HCT116 (cell line): ENCODE results near the gene NUP50. TPM values are rescaled to one million over a fixed set of nuclear protein-coding genes. Genes with fewer than 3 reads are reported as not detected.

ENCODE experiments used
- ATAC-seq: fragments of 200-7000 bp; cut with Tn5 transposase; 2 replicates; pipeline ENCODE4 v1.9.1; 2020; ENCODE audit warnings: mild to moderate bottlenecking, moderate library complexity
- BruUV-seq: library from RNA; stranded (reverse); fragments of 400-500 nt; replicated peaks from 2 replicates; lab custom pipeline; 2021; lab: Mats Ljungman, UMichigan
- CTCF ChIA-PET: fragments of 300-600 bp; sonication (Branson Sonifier 250); formaldehyde crosslinking; loops from one replicate; lab custom pipeline; 2021; ENCODE audit warnings: antibody characterized with exemption; lab: Charles Lee
- POLR2A ChIA-PET: fragments of 300-600, 350-600 bp; sonication (Branson Sonifier 250); formaldehyde crosslinking; loops from one replicate; lab custom pipeline; 2021; ENCODE audit warnings: antibody characterized with exemption; lab: Charles Lee
- RAD21 ChIA-PET, 2 experiments: fragments of 300-600 bp; sonication (Branson Sonifier 250); formaldehyde crosslinking; loops; one replicate each; lab custom pipeline; 2023; ENCODE audit warnings: low total read pairs in 2 of 2; ENCODE audit not compliant: uncharacterized antibody in 2 of 2, unreplicated experiment in 2 of 2, low non-redundant PET in 1 of 2; lab: Charles Lee
- DNase-seq: peaks from one replicate; pipeline ENCODE4 v3.0.0-alpha.2; 2010; ENCODE audit warnings: low read depth, low spot score
- H2AFZ ChIP-seq: fragments of 200-600 bp; shearing (Covaris generic), sonication (generic); 2 replicates; pipeline ENCODE4 v1.6.1; 2017; ENCODE audit warnings: low read depth, mixed run types, mixed read lengths, antibody characterized with exemption, low read length; ENCODE audit not compliant: poor library complexity, severe bottlenecking
- H3K27ac ChIP-seq: 2 replicates; pipeline ENCODE4 v1.5.1; 2012; ENCODE audit warnings: low read depth, low read length
- H3K27me3 ChIP-seq: fragments of 200-600 bp; sonication (generic); 2 replicates; pipeline ENCODE4 v1.6.1; 2016; ENCODE audit warnings: mixed run types, low read length, mixed read lengths; ENCODE audit not compliant: insufficient read depth
- H3K36me3 ChIP-seq, 2 experiments: fragments of 200-500 bp in 1 of 2; fragments of 200-600 bp in 1 of 2; sonication (Bioruptor generic) in 1 of 2; sonication (generic) in 1 of 2; 2 replicates each; pipeline versions ENCODE4 v1.5.1 to v1.6.1; 2014 to 2016; ENCODE audit warnings: low read length in 2 of 2, inconsistent platforms in 1 of 2, mixed read lengths in 1 of 2, mixed run types in 1 of 2; ENCODE audit not compliant: insufficient read depth in 2 of 2, control insufficient read depth in 1 of 2
- H3K4me1 ChIP-seq, 2 experiments: fragments of 200-600 bp in 1 of 2; sonication (generic) in 1 of 2; 2 replicates each; pipeline versions ENCODE4 v1.5.1 to v1.6.1; 2012 to 2017; ENCODE audit warnings: low read length in 2 of 2, inconsistent platforms in 1 of 2, mild to moderate bottlenecking in 1 of 2, mixed read lengths in 1 of 2, mixed run types in 1 of 2, moderate library complexity in 1 of 2; ENCODE audit not compliant: insufficient read depth in 2 of 2, control insufficient read depth in 1 of 2
- H3K4me2 ChIP-seq: fragments of 200-600 bp; sonication (generic); 2 replicates; pipeline ENCODE4 v1.6.1; 2017; ENCODE audit warnings: mixed run types, low read length, mixed read lengths
- H3K4me3 ChIP-seq, 2 experiments: fragments of 200-600 bp in 1 of 2; sonication (generic) in 1 of 2; replicated peaks in 1 of 2; 2 replicates each; pipeline ENCODE4 v1.5.1; 2011 to 2016; ENCODE audit warnings: low read length in 2 of 2, control low read depth in 1 of 2, low read depth in 1 of 2, mild to moderate bottlenecking in 1 of 2, mixed read lengths in 1 of 2, mixed run types in 1 of 2
- H3K79me2 ChIP-seq: fragments of 200-600 bp; sonication (generic); 2 replicates; pipeline ENCODE4 v1.6.1; 2017; ENCODE audit warnings: mild to moderate bottlenecking, mixed run types, low read length, moderate library complexity, mixed read lengths; ENCODE audit not compliant: insufficient read depth
- H3K9ac ChIP-seq: fragments of 200-600 bp; sonication (generic); 2 replicates; pipeline ENCODE4 v1.6.1; 2016; ENCODE audit warnings: low read length, mixed read lengths
- H3K9me2 ChIP-seq: fragments of 200-600 bp; sonication (generic), shearing (Covaris generic); 2 replicates; pipeline ENCODE4 v1.6.1; 2017; ENCODE audit warnings: mixed run types, mild to moderate bottlenecking, moderate library complexity; ENCODE audit not compliant: insufficient read depth
- H3K9me3 ChIP-seq, 2 experiments: fragments of 200-500 bp in 1 of 2; fragments of 200-600 bp in 1 of 2; sonication (Bioruptor generic) in 1 of 2; sonication (generic) in 1 of 2; 2 replicates each; pipeline ENCODE4 v1.6.1; 2014 to 2017; ENCODE audit warnings: low read length in 2 of 2, mixed read lengths in 2 of 2, inconsistent platforms in 1 of 2, low read depth in 1 of 2, mild to moderate bottlenecking in 1 of 2, mixed run types in 1 of 2, moderate library complexity in 1 of 2; ENCODE audit not compliant: control insufficient read depth in 1 of 2, insufficient read depth in 1 of 2
- H4K20me1 ChIP-seq: fragments of 200-600 bp; sonication (generic), shearing (Covaris generic); 2 replicates; pipeline ENCODE4 v1.6.1; 2017; ENCODE audit warnings: mixed run types, mild to moderate bottlenecking, moderate library complexity; ENCODE audit not compliant: insufficient read depth
- EGR1 ChIP-seq: IDR thresholded peaks from 2 replicates; pipeline ENCODE4 v1.6.1; 2012; ENCODE audit warnings: low read depth
- JUND ChIP-seq: IDR thresholded peaks from 2 replicates; pipeline ENCODE4 v1.6.1; 2012
- SIN3A ChIP-seq: IDR thresholded peaks from 2 replicates; pipeline ENCODE4 v1.6.1; 2012; ENCODE audit warnings: low read depth
- SP1 ChIP-seq: IDR thresholded peaks from 2 replicates; pipeline ENCODE4 v1.6.1; 2012; ENCODE audit warnings: low read depth
- SRF ChIP-seq: IDR thresholded peaks from 2 replicates; pipeline ENCODE4 v1.6.1; 2012; ENCODE audit warnings: low read depth
- TCF7L2 ChIP-seq: IDR thresholded peaks from 2 replicates; pipeline ENCODE4 v1.7.0; 2011; ENCODE audit warnings: borderline replicate concordance, inconsistent platforms; ENCODE audit not compliant: insufficient read depth, insufficient read length; ENCODE audit errors: extremely low read depth
- ZFX ChIP-seq: fragments of 450-650 bp; IDR thresholded peaks from 2 replicates; pipeline ENCODE4 v1.6.1; 2017
- intact Hi-C: fragments of 100-400 bp; cut with micrococcal nuclease; formaldehyde crosslinking; loops from 2 replicates; pipeline ENCODE4 v1.10.0; 2022
- total RNA-seq: library from RNA; stranded (reverse); gene quantifications from one replicate; pipeline ENCODE4 v1.2.1, GENCODE V29; 2021; ENCODE audit not compliant: unreplicated experiment
- TF ChIP-seq, protein P1 (sequence below): IDR thresholded peaks from 2 replicates; pipeline ENCODE4 v1.6.1; 2012; ENCODE audit warnings: low read depth

NUP50 gene
- total RNA-seq, 1 experiment from 2014 or later = 102 TPM

DNA sequence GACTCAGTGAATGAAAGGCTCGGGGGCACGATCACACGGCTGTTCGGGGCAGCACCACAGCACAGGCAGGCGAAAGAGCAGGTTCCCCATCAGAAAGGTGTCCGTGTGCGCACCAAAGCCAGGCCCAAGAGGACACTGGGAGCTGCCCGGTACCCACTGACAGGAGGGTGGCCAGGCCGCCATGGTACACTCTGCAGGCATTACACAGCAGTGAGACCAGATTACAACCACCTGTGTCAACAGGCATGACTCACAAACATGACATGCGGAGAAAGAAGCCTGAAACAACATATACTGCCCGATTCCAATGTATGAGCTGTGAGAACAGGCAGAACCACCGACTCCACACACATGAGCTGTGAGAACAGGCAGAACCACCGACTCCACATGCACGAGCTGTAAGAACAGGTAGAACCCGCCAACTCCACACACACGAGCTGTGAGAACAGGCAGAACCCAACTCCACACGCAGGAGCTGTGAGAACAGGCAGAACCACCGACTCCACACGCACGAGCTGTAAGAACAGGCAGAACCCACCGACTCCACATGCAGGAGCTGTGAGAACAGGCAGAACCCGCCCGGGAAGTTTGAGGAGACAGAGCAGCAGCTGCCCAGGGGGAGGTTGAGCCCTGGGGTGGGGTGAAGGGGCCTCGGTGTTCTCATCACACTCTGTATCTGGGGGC is 44.4 kb downstream of the NUP50 start:
- peaks cover 0 to 3% of the 10 kb centered on the region in 2 experiments; a peak in 1 of 4 replicates for H3K36me3 ChIP-seq
- DNase-seq = no peak
- intact Hi-C loops = no loop called here
- ChIA-PET CTCF (no interaction called here), RAD21 (no interaction called here), POLR2A (no interaction called here)
- no peaks in the 10 kb centered on the region for H3K9me3 ChIP-seq
- no peak overlapping the region for H2AFZ ChIP-seq
- H3K4me3 ChIP-seq = no peak overlapping the region
- peaks cover 5% of the 10 kb centered on the region; the same call in 1 of the 2 replicates for H3K79me2 ChIP-seq
- no peak overlapping the region for H3K9ac ChIP-seq
- no peak overlapping the region for H3K27ac ChIP-seq
- H3K27me3 ChIP-seq = no peaks in the 10 kb centered on the region
- no TSS peak for BruUV-seq
- H3K9me2 ChIP-seq = no peaks in the 10 kb centered on the region
- no peak for TF ChIP-seq JUND
- no peak for TF ChIP-seq EGR1
- no peak for TF ChIP-seq SP1
- no peak for TF ChIP-seq SIN3A
- TF ChIP-seq TCF7L2 = no peak
- no peak for TF ChIP-seq SRF
- TF ChIP-seq, protein P1, sequence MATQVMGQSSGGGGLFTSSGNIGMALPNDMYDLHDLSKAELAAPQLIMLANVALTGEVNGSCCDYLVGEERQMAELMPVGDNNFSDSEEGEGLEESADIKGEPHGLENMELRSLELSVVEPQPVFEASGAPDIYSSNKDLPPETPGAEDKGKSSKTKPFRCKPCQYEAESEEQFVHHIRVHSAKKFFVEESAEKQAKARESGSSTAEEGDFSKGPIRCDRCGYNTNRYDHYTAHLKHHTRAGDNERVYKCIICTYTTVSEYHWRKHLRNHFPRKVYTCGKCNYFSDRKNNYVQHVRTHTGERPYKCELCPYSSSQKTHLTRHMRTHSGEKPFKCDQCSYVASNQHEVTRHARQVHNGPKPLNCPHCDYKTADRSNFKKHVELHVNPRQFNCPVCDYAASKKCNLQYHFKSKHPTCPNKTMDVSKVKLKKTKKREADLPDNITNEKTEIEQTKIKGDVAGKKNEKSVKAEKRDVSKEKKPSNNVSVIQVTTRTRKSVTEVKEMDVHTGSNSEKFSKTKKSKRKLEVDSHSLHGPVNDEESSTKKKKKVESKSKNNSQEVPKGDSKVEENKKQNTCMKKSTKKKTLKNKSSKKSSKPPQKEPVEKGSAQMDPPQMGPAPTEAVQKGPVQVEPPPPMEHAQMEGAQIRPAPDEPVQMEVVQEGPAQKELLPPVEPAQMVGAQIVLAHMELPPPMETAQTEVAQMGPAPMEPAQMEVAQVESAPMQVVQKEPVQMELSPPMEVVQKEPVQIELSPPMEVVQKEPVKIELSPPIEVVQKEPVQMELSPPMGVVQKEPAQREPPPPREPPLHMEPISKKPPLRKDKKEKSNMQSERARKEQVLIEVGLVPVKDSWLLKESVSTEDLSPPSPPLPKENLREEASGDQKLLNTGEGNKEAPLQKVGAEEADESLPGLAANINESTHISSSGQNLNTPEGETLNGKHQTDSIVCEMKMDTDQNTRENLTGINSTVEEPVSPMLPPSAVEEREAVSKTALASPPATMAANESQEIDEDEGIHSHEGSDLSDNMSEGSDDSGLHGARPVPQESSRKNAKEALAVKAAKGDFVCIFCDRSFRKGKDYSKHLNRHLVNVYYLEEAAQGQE = no peak
- no peak for TF ChIP-seq ZFX
- H4K20me1 ChIP-seq = no peaks in the 10 kb centered on the region
- no peak overlapping the region for H3K4me2 ChIP-seq
- ATAC-seq = no peak
- H3K4me1 ChIP-seq = no peaks in the 10 kb centered on the region
